AG04449 (cell line): ENCODE measurements around the gene AMBN.

Experiments used
- CTCF ChIA-PET: fragments of 350-600 bp; formaldehyde crosslinking; extraction: SDS; loops from one replicate; lab custom pipeline; 2021; ENCODE audit warnings: antibody characterized with exemption; lab: Yijun Ruan, JAX
- POLR2A ChIA-PET: fragments of 400-600, 350-600 bp; formaldehyde crosslinking; extraction: SDS; loops from one replicate; lab custom pipeline; 2020; ENCODE audit warnings: antibody characterized with exemption, inconsistent platforms; lab: Yijun Ruan, JAX
- DNase-seq: peaks from one replicate; pipeline ENCODE4 v3.0.0-alpha.2; 2010; ENCODE audit warnings: low read depth, low spot score
- H3K4me3 ChIP-seq: 2 replicates; pipeline ENCODE4 v1.5.1; 2011; ENCODE audit warnings: low read depth, mild to moderate bottlenecking, control low read depth, low read length
- TF ChIP-seq, protein P1 (sequence below): IDR thresholded peaks from one replicate; pipeline ENCODE4 v1.5.1; 2011; ENCODE audit warnings: mild to moderate bottlenecking, moderate library complexity, low read length, control low read depth, inconsistent platforms; ENCODE audit not compliant: insufficient read depth; ENCODE audit errors: missing control alignments

Gene AMBN

DNA sequence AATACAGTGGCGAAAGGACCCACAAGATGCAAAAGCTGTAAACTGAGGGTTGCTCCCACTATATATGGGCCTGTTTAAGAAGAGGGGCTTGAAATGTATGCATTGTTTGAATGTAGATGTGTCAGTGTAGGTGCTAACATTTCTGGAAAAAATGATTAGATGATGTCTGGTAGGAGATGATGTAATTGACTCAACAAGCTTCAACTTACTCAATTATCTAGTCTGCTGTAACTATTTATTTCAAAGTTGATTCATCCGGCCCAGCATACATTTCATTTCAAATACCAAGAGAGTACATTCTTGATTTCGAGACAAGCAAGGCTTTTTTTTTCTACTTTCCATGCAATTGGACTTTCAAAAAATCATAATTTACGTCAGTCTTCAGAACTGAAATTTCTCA lies 27.2 kb downstream of the AMBN start:
- ChIA-PET POLR2A (no interaction called here), CTCF (no interaction called here)
- H3K4me3 ChIP-seq, result no peak overlapping the region
- TF ChIP-seq, protein P1, sequence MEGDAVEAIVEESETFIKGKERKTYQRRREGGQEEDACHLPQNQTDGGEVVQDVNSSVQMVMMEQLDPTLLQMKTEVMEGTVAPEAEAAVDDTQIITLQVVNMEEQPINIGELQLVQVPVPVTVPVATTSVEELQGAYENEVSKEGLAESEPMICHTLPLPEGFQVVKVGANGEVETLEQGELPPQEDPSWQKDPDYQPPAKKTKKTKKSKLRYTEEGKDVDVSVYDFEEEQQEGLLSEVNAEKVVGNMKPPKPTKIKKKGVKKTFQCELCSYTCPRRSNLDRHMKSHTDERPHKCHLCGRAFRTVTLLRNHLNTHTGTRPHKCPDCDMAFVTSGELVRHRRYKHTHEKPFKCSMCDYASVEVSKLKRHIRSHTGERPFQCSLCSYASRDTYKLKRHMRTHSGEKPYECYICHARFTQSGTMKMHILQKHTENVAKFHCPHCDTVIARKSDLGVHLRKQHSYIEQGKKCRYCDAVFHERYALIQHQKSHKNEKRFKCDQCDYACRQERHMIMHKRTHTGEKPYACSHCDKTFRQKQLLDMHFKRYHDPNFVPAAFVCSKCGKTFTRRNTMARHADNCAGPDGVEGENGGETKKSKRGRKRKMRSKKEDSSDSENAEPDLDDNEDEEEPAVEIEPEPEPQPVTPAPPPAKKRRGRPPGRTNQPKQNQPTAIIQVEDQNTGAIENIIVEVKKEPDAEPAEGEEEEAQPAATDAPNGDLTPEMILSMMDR, result no peak
- DNase-seq, result no peak

DNA sequence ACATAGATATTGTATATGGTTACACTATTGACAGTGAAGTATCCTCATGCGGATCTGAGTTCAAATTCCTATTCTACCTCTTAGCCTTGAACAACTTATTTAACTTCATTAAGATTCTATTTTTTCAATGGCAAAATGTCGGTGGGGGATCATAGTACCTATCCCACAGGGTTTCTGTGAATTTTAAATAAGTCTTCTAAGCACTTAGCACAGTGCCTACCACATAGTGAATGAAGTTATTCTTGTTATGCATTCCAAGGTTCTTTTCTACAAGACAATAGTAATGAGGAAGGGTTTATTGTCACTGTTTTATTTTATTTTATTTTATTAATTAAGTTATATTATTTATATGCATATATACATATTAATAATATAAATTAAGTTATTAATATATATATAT lies 27.7 kb downstream of the AMBN start:
- H3K4me3 ChIP-seq, result no peak overlapping the region
- DNase-seq, result no peak
- ChIA-PET POLR2A (no interaction called here), CTCF (no interaction called here)
- TF ChIP-seq, protein P1, result no peak

DNA sequence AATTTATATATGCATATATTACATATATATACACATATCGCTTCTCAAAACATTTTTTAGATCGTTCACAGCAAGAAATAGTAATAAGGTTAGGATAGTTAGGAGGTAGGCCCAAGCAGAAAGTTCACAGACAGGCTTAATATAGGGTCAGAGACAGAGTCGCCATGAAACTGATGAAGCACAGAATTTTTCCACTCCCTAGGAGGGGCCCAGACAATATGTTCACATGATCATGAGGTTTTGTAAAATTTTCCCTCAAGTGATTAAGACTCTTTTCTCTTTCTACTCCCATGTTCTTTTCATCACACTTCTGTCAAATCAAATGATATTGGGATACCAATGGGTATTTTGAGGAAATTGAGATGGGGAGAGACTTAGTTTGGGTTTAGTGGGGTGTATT lies 31.3 kb downstream of the AMBN start:
- POLR2A ChIA-PET, result no interaction called here
- TF ChIP-seq, protein P1, result no peak
- H3K4me3 ChIP-seq, result no peak overlapping the region
- no peak for DNase-seq
- CTCF ChIA-PET, result no interaction called here

DNA sequence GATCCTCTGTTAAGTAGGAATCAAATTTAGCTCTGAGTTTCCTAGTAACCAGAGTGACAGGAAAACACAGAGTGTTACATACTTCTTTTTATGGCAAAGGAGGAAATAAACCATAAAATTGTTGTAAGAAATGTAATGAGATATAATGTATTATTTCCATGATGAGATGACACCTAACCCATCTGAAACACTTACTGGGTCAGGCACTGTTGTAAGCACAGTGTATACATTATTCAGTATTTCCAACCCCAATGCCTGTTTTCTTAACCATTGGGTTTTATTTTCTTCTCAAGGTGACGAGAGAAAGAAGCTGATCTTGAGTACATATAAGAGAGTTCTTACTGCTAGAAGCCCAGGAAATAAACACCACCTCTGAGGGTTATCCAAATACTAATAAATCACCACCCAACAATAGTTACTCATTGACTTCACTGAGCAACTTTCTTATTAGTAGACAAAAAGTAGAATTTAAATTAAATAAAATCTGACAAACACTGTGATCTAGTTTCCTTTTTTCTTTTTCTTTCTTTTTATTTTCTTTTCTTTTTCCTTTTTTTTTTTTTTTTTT lies 32.3 kb downstream of the AMBN start:
- TF ChIP-seq, protein P1, result no peak
- H3K4me3 ChIP-seq, result no peak overlapping the region
- no peak for DNase-seq
- CTCF ChIA-PET, result no interaction called here
- POLR2A ChIA-PET, result no interaction called here

DNA sequence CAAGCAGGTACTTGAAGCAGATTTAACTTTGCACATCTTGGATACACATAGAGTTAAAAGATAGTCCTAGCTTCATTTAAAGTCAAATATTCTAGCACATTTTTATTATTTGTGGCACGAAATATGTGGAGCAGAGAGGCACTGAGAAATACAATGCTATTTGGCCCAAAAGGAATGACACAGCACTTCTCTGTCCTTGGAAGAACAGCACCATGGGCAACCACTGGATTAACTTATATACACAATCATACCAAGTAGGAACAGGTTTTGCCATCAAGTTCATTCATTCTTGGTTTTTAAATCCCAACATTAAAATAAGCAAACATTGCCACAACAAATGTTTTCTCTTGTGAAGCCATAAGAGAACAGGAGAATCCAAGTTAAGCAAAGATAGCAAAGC lies 35.6 kb downstream of the AMBN start:
- H3K4me3 ChIP-seq, result no peak overlapping the region
- TF ChIP-seq, protein P1, result no peak
- POLR2A ChIA-PET, result no interaction called here
- CTCF ChIA-PET, result interaction anchor here (0.8 to 3.6 kb wide), 3 partner anchors 11 to 26 kb away, joined by 3 to 11 read pairs (median 7); no protein-coding TSS in a partner anchor
- DNase-seq, result no peak

DNA sequence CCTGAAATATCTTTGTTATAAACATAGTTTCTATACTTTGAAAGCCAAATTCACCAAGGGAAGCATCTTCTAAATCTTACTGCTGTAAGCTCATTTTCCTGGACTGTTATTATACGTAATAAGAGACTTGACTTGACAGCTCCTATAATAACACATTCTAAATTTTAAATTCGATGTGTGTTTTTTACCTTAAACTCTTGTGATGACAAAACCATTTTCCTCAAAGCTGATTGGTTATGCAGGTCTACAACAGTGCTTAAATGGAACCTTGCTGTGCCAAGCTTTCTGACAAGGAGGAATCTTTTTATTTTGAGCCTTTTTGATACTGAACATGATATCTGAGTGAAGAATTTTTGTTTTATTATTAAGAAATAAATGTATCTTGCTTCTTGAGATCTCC lies 36.4 kb downstream of the AMBN start, which contains the start of gene ENAM:
Gene ENAM (plus strand): TSS at position 301 of the 400 bp plus-strand sequence. CDS start 757 bp downstream, outside the sequence.
- ChIA-PET POLR2A (no interaction called here), CTCF (interaction anchor here (0.8 to 3.6 kb wide), 3 partner anchors 10 to 27 kb away, joined by 3 to 11 read pairs (median 7); no protein-coding TSS in a partner anchor)
- no peak within 1 kb of the TSS for H3K4me3 ChIP-seq
- TF ChIP-seq, protein P1, result no peak
- DNase-seq, result no peak
